Activated effector memory CD4-positive, alpha-beta T cell treated with anti-CD3 and anti-CD28 coated beads, Interleukin-2, amount 50 U/mL, for 16 hours (primary cell): ENCODE measurements around the gene CRLF2.
A peak's percentile ranks its signal among the peaks of the same experiment; 100 is the strongest.
"Not testable (repeated sequence)": the region's sequence is repeated elsewhere in the genome, so short reads cannot be mapped to it uniquely, and the experiment has no call there.

Source experiments
- DNase-seq: peaks from one replicate; pipeline ENCODE4 v3.0.0-alpha.2; 2020

The CRLF2 gene

DNA sequence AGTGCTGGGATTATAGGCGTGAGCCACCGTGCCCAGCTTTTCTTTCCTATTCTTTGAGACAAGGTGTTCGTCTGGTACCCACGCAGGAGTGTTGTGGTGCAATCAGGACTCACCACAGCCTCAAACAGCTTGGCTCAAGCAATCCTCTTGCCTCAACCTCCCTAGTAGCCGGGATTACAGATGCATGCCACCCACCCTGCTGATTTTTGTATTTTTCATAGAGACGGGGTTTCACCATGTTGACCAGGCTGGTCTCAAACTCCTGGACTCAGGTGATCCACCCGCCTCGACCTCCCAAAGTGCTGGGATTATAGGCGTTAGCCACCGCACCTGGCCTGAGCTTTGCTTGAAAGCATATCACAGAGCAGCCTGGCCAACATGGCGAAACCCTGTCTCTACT lies 1.5 kb upstream of the CRLF2 start:
- peak; percentile 52 for DNase-seq

DNA sequence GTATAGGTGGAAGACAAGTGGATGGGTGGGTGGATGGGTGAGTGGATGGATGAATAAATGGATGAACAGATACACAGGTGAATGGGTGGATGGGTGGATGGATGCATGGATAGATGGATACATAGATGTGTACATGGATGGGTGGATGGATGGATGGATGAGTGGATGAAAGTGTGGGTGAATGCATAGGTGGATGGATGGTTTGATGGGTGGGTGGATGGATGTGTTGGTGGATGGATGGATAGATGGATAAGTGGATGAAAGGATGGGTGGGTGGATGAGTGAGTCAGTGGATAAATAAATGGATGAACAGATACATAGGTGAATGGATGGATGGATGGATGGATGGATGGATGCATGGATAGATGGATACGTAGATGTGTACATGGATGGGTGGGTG lies 1.6 kb downstream of the CRLF2 start:
- DNase-seq = peak; percentile 5

DNA sequence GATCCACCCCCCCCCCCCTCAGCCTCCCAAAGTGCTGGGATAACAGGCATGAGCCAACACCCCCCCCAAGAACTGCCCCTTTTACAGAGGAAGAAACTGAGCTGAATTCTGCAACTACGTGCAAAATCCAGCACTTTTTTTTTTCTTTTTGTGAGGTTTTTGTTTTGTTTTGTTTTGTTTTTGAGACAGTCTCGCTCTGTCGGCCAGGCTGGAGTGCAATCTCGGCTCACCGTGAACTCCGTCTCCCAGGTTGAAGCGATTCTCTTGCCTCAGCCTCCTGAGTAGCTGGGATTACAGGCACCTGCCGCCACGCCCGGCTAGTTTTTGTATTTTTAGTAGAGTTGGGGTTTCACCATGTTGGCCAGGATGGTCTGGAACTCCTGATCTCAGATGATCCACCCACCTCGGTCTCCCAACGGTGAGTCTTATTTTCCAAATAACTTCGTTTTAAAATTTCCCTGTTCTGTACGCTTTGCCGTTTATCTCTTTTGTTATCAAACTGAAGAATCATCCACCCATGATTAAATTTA lies 4.9 kb downstream of the CRLF2 start:
- DNase-seq = peak; percentile 71

DNA sequence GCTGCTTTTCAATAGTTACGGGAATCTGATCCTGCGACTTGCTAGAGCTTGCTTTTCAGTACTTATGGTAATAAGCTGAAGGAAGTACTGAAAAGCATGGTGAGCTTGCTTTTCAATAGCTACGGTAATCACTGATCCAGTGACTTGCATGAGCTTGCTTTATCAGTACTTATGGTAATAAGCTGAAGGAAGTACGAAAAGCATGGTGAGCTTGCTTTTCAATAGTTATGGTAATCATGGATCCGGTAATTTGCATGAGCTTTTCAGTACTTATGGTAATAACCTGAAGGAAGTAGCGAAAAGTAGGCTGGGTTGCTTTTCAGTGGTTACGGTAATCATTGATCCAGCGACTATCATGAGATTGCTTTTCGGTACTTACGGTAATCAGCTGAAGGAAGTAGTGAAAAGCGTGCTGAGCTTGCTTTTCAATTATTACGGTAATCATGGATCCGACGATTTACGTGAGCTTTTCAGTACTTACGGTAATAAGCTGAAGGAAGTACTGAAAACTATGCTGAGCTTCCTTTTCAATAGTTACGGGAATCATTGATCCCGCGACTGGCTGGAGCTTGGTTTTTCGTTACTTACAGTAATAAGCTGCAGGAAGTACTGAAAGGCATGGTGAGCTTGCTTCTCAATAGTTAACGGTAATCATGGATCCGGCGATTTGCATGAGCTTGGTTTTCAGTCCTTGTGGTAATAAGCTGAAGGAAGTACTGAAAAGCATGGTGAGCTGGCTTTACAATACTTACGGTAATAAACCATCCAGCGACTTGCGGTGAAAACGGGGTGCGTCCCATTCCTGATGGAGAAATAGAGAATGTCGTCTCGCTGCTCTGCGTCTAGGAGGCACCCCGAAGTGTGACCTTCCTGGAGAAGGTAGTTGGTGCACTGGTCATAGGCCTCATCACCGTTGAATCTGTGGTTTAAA lies 6.5 kb downstream of the CRLF2 start:
- peak; percentile 68 for DNase-seq

DNA sequence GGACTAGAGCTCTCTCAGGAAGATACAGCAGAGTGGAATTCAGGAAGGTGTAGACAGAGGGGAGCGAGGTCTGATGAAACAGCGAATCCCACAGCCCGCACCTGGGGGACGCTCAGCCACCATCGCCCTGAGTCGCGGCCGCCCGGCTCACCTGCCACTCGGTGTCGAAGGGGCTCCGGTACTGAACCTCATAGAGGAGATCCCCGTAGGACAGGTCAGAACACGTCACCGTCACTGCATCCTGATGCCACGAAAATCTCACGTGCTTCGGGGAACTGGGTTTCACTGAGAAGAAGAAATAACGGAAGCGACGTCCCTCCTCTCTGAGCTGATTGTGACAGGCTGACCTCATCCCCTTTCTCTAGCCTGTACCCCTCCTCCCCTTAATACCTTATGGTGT lies 10.2 kb downstream of the CRLF2 start:
- peak; percentile 36 for DNase-seq

DNA sequence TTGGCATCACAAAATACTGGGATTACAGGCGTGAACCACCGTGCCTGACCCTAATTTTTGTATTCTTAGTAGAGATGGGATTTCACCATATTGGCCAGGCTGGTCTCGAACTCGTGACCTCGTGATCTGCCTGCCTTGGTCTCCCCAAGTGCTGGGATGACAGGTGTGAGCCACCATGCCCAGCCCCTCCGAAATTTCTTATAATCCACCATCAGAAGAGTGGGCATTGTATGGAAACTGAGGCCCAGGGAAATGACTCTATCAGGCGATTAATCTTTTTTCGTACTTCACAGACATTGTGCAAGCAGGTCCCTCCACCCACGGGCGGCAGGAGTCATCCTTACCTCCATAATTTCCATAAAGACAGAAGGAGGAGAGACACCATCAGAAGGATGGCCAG lies 16.0 kb downstream of the CRLF2 start:
- peak; percentile 12 for DNase-seq

DNA sequence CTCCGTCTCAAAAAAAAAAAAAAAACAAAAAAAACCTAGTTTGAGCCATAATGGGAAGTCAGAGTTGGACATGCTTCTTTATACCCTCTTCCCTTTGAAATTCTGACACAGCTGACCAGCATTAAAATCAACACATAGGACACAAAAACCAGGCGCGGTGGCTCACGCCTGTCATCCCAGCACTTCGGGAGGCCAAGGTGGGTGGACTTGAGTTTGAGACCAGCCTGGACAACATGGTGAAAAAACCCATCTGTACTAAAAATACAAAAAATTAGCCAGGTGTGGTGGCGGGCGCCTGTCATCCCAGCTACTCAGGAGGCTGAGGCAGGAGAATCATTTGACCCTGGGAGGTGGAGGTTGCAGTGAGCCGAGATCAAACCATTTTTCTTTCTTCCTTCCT lies 20.3 kb downstream of the CRLF2 start:
- not testable (repeated sequence) for DNase-seq

DNA sequence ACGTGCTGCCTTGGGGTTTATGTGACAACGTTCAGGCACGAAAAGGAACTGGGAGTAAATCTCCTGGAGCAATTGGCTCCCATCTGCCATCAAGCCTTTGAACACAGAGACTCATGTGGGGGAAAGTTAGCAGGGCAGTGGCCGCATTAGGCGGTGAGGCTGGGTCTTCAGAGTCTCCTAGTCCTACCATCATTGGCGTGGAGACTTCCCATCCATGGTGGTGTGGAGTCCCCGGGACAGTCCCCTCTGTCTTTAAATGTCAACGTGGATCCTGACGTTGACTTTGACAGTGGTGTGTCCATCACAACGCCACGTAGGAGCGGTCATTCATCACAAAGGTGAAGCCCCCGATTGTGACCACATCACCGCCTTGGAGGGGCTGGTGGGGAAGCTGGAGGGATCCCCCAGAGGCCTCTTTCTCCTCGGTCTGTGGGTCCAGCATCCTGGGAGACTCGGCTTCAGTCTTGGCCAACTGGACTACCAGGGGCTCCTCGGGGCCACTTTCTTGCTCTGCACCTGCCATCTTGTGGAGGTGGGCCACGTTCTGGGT lies 21.8 kb downstream of the CRLF2 start:
- no peak for DNase-seq

DNA sequence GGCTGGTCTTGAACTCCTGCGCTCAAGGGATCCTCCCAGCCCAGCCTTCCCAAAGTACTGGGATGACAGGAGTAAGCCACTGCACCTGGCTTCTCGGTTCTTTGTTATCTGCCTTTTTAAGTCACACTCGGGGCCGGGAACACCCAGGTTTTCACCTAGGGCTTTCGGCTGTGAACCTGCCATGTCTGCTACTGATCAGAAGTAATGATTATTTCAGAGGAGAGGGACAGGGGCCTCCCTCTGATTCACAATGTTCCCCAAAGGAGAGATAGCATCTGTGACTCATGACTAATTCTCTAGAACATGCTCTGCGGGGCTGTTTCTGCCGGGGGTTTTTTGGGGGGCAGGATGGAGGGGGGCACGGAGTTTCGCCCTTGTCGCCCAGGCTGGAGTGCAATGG lies 26.9 kb downstream of the CRLF2 start:
- peak; percentile 75 for DNase-seq

DNA sequence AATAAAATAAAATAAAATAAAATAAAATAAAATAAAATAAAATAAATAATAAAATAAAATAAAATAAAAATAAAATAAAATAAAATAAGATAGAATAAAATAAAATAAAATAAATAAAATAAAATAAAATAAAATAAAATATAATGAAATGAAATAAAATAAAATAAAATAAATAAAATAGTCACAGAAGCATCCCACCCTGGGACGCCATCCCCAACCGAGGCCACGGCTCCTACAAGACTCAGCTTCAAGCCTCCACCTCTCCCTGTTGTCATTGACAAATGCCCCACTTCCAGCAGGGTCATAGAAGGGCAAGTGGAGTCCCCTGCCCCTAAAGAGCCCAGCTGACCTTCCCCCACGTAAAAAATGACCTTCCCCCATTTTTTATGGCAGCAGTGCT lies 30.2 kb downstream of the CRLF2 start:
- no peak for DNase-seq

DNA sequence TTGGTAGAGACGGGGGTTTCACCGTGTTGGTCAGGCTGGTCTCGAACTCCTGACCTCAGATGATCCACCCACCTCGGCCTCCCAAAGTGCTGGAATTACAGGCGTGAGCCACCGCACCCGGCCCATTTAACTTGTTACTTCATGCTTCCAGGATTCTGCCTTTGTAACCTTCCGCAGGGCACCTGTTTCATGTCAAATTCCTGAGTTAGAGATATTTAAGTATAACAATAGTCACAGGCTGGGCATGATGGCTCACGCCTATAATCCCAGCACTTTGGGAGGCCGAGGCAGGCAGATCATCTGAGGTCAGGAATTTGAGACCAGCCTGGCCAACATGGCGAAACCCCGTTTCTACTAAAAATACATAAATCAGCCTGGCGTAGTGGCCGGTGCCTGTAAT lies 30.8 kb downstream of the CRLF2 start:
- DNase-seq = not testable (repeated sequence)

DNA sequence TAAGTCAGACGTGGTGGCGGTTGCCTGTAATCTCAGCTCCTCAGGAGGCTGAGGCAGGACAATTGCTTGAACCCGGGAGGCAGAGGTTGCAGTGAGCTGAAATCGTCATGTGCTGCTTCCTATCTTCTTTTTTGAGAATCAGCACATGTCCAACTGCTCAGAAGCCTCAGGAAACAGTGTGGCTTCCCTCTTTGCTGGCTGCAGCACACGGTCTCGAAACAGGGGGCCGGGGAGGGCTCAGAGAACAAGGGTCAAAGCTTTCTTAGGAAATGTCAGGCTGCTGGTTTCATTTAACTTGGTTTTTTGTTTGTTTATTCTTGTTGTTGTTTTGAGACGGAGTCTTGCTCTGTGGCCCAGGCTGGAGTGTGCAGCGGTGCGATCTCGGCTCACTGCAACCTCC lies 31.3 kb downstream of the CRLF2 start:
- DNase-seq = no peak

DNA sequence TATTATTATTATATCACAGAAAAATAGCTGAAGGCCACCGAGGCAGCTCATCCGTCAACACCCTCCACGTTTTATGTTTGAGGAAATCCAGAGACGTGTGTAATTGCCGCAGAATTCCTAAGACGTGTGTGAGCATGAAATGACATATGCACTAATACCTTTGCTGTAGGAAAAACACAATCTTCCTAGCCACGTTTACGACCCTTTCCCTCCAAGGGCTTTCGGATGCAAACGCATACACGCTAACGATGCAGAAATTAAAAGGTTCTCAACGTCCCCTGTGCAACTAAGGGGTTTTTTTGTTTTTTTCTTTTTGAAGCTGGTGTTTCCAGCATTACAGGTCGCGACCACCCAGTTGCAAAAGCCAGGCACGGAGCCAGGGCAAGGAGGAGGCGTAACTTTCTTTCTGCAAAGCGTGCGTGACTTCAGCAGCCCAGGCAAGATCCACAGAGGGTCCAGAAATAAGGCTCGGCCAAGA lies 33.8 kb downstream of the CRLF2 start:
- DNase-seq = no peak

DNA sequence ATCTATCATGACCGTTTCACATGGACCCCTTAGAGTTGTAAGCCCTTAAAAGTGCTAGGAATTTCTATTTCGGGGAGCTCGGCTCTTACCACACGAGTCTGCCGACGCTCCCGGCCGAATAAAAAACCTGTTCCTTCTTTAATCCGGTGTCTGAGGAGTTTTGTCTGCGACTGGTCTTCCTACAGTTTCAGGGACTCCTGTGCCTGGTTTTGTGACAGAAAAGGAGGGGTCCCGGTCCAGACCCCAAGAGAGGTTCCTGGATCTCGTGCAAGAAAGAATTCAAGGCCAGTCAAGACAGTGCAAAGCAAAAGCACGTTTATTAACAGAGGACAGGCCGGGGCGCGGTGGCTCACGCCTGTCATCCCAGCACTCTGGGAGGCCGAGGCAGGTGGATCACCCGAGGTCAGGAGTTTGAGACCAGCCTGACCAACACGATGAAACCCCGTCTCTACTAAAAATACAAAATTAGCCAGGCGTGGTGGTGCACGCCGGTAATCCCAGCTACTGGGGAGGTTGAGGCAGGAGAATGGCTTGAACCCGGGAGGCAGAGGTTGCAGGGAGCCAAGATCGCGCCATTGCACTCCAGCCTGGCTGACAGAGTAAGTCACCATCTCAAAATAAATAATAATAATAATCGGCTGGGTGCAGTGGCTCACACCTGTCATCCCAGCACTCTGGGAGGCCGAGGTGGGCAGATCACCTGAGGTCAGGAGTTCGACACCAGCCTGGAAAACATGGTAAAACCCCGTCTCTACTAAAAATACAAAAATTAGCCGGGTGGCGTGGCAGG lies 35.7 kb downstream of the CRLF2 start:
- not testable (repeated sequence) for DNase-seq

DNA sequence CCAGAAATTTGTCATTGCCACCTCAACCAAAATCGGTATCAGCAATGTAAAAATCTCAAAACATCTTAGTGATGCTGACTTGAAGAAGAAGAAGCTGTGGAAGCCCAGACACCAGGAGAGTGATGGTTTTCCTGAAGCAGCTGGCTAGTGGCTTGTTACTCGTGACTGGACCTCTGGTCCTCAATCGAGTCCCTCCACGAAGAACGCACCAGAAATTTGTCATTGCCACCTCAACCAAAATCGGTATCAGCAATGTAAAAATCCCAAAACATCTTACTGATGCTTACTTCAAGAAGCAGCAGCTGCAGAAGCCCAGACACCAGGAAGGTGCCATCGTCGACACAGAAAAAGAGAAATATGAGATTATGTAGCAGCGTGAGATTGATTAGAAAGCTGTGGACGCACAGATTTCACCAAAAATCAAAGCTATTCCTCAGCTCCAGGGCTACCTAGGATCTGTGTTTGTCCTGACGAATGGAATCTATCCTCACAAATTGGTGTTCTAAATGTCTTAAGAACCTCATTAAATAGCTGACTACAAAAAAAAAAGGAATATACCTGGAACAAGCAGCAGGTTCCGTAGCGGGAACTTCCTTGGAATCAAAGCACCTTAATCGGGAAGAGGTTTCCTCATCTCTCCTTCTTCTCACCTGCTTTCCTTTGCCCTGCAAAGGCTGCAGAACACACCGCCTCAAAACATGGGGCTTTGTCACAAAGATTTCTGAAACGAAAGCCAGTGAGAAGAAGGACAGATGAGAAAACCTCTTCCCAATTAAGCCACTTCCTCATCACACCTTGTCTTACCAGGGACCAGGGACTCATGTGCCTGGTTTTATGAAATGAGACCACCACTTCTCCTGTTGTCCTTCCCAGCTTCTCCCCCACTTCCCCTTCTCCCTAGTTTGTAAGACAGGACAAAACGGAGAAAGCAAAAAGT lies 37.6 kb downstream of the CRLF2 start:
- DNase-seq = not testable (repeated sequence)

DNA sequence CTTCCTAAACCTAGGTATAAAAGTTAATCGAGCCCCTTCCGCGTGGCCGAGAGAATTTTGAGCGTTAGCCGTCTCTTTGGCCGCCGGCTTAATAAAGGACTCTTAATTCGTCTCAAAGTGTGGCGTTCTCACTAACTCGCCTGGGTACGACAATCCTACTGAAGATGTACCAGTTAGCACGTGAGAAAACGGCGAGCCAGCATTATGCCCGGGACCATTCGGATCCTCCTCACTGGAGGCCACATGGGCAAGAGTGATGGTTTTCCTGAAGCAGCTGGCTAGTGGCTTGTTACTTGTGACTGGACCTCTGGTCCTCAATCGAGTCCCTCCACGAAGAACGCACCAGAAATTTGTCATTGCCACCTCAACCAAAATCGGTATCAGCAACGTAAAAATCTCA lies 39.0 kb downstream of the CRLF2 start:
- DNase-seq = not testable (repeated sequence)

DNA sequence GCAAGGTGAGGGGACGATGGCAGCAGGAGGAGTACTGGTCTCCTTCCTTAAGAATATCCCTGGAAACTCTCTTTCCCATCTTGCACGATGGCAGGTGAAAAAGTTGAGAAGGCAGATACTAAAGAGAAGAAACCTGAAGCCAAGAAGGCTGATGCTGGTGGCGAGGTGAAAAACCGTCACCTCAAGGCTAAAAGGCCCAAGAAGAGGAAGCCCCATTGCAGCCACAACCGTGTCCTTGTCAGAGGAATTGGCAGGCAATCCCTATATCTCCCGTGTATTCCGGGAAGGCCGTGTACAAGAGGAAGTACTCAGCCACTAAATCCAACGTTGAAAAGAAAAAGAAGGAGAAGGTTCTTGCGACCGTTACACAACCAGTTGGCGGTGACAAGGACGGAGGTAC lies 40.0 kb downstream of the CRLF2 start:
- no peak for DNase-seq

DNA sequence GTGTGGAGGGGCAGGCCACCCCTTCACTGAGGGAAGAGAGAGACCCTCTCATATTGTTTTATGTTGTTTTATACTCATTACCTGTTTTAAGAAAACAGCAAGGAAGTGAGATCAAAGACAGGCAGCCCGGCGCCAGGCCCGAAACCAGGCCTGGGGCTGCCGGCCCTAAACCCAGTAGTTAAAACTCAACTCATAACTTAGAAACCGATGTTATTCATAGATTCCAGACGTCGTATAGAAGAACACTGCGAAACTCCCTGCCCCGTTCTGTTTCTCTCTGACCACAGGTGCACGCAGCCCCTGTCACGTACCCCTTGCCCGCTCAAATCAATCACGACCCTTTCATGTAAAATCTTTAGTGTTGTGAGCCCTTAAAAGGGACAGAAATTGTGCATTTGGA lies 40.5 kb downstream of the CRLF2 start:
- DNase-seq = not testable (repeated sequence)

DNA sequence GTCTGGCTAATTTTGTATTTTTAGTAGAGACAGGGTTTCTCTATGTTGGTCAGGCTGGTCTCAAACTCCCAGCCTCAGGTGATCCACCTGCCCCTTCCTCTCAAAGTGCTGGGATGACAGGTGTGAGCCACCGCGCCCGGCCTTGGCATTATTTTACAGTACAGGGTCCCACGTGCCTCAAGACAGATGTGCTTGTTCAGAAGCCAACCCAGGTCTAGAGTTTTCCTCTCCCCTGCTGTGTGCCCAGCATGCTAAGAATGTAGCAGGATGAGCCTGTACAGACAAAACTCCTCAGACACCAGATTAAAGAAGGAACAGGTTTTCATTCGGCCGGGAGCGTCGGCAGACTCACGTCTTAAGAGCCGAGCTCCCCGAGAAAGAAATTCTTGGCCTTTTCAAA lies 42.2 kb downstream of the CRLF2 start:
- no peak for DNase-seq

DNA sequence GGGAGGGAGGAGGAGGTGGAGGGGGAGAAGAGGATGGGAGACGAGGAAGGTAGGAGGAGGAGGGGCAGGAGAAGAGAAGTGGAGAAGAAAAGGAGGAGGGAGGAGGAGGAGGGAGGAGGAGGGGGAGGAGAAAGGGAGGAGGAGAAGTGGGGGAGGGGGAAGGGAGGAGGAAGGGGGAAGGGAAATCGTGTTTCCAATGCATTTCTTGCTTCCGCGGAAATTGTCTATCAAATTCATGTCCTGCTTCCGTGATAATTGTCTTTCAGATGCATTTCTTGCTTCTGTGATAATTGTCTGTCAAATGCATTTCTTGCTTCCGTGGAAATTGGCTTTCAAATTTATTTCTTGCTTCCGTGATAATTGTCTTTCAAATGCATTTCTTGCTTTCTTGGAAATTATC lies 43.3 kb downstream of the CRLF2 start:
- no peak for DNase-seq

DNA sequence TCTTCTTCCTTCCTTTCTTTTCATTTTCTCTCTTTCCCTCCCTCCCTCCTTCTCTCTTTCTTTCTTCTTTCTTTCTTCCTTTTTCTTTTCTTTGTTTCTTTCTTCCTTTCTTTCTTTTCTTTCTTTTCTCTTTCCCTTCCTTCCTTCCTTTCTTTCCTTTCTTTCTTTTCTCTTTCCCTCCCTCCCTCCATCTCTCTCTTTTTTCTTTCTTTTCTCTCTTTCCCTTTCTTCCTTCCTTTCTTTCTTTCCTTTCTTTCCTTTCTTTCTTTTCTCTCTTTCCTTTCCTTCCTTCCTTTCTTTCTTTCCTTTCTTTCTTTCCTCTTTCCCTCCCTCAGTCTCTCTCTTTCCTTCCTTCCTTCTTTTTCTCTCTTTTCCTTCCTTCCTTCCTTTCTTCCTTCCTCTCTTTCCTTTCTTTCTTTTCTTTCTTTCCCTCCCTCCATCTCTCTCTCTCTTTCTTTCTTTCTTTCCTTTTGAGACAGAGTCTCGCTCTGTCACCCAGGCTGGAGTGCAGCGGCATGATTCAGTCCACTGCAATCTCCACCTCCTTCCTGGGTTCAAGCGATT lies 44.4 kb downstream of the CRLF2 start:
- DNase-seq = no peak

DNA sequence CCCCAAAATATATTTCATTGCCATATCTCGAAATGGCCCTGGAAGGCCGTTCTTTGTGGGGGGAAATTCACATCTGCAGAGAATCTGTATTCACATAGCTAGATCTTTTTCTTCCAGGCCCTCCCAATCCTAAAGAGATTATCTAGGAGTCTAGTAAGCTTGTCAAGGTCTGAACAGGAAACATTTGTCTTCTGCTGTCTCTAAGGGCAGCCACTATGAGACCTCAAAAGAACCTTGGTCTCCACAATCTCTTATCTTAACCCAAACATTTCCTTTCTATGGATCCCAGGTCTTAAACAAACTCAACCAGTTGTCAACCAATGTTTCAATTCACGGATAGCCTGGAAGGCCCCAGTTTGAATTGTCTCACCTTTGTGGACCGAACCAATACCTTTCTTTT lies 45.0 kb downstream of the CRLF2 start:
- DNase-seq = no peak
